AG04449 (cell line): Measurements from ENCODE around the gene SLC22A31.

Source experiments
- CTCF ChIA-PET: fragments of 350-600 bp; formaldehyde crosslinking; extraction: SDS; loops from one replicate; lab custom pipeline; 2021; ENCODE audit warnings: antibody characterized with exemption; lab: Yijun Ruan, JAX
- POLR2A ChIA-PET: fragments of 400-600, 350-600 bp; formaldehyde crosslinking; extraction: SDS; loops from one replicate; lab custom pipeline; 2020; ENCODE audit warnings: antibody characterized with exemption, inconsistent platforms; lab: Yijun Ruan, JAX
- DNase-seq: peaks from one replicate; pipeline ENCODE4 v3.0.0-alpha.2; 2010; ENCODE audit warnings: low read depth, low spot score
- H3K4me3 ChIP-seq: 2 replicates; pipeline ENCODE4 v1.5.1; 2011; ENCODE audit warnings: low read depth, mild to moderate bottlenecking, control low read depth, low read length
- TF ChIP-seq, protein P1 (sequence below): IDR thresholded peaks from one replicate; pipeline ENCODE4 v1.5.1; 2011; ENCODE audit warnings: mild to moderate bottlenecking, moderate library complexity, low read length, control low read depth, inconsistent platforms; ENCODE audit not compliant: insufficient read depth; ENCODE audit errors: missing control alignments

Gene SLC22A31

GRCh38 chr16:89243664-89244063, 43.3 kb upstream of the SLC22A31 start:
- ChIA-PET POLR2A (no interaction called here), CTCF (no interaction called here)
- TF ChIP-seq, protein P1, sequence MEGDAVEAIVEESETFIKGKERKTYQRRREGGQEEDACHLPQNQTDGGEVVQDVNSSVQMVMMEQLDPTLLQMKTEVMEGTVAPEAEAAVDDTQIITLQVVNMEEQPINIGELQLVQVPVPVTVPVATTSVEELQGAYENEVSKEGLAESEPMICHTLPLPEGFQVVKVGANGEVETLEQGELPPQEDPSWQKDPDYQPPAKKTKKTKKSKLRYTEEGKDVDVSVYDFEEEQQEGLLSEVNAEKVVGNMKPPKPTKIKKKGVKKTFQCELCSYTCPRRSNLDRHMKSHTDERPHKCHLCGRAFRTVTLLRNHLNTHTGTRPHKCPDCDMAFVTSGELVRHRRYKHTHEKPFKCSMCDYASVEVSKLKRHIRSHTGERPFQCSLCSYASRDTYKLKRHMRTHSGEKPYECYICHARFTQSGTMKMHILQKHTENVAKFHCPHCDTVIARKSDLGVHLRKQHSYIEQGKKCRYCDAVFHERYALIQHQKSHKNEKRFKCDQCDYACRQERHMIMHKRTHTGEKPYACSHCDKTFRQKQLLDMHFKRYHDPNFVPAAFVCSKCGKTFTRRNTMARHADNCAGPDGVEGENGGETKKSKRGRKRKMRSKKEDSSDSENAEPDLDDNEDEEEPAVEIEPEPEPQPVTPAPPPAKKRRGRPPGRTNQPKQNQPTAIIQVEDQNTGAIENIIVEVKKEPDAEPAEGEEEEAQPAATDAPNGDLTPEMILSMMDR, result no peak
- no peak overlapping the region for H3K4me3 ChIP-seq
- no peak for DNase-seq

GRCh38 chr16:89242795-89243200, 42.5 kb upstream of the SLC22A31 start:
- ChIA-PET CTCF (no interaction called here), POLR2A (no interaction called here)
- TF ChIP-seq, protein P1, result no peak
- H3K4me3 ChIP-seq, result no peak overlapping the region
- no peak for DNase-seq

DNA sequence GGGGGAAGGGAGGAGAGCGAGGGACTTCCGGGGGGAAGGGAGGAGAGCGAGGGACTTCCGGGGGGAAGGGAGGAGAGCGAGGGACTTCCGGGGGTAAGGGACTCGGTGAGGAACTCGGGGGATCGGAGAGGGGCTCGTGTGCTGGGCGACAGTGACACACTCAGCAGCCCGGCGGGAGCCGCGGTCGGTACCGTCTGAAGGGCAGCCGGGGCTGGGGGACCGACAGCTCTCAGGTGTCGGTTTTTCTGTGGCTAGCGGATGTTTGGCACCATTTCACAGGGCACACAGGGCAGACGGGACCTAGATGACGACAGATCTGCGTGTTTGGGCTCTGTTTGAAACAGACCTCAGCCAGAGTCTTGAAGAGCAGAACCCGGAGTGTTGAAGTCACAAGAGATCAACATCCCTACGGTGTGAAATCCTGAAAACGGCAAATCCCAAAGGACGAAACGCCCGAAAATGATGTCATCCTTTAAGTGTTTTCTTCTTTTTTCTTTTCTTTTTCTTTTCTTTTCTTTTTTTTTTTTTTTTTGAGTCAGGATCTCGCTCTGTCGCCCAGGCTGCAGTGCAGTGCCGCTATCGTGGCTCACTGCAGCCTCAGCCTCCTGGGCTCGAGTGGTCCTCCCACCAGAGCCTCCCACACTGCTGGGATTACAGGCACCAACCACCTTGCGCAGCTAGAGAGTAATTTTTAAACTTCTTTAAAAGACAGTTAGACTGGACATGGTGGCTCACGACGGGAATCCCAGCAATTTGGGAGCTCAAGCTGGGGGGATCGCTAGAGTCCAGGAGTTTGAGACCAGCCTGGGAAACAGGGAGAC, 41.1 kb upstream of the SLC22A31 start:
- POLR2A ChIA-PET, result interaction anchor here (0.6 to 1.1 kb wide), 2 partner anchors 254 to 456 kb away, joined by 3 to 4 read pairs; no protein-coding TSS in a partner anchor

DNA sequence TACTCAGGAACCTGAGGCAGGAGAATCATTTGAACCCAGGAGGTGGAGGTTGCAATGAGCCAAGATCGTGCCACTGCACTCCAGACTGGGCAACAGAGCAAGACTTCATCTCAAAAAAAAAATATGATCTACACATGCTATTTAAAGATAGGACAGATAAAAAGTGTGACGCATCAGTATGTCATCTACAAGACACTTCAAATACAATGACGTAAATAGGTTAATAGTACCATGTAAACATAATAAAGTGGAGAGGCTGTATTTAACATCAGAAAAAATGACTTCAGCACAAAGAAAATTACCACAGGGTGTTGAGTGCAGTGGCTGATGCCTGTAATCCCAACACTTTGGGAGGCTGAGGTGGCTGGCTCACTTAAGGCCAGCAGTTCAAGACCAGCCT, 37.4 kb upstream of the SLC22A31 start:
- TF ChIP-seq, protein P1, result no peak
- no peak for DNase-seq
- CTCF ChIA-PET, result no interaction called here
- POLR2A ChIA-PET, result no interaction called here
- no peak overlapping the region for H3K4me3 ChIP-seq

More for the DNA sequence above, 41.1 kb upstream of the SLC22A31 start:
- CTCF ChIA-PET, result interaction anchor here (0.7 to 2.2 kb wide), 7 partner anchors 10 to 316 kb away, joined by 3 to 16 read pairs (median 6); no protein-coding TSS in a partner anchor
- peak; percentile 28 for DNase-seq
- peak overlapping the region; percentile 96 for H3K4me3 ChIP-seq
- TF ChIP-seq, protein P1, result no peak

- ChIA-PET POLR2A (no interaction called here), CTCF (no interaction called here)
- DNase-seq, result no peak
- TF ChIP-seq, protein P1, result no peak
- H3K4me3 ChIP-seq, result no peak overlapping the region
These were observed 33.5 kb upstream of the SLC22A31 start for GRCh38 chr16:89233678-89234490.

DNA sequence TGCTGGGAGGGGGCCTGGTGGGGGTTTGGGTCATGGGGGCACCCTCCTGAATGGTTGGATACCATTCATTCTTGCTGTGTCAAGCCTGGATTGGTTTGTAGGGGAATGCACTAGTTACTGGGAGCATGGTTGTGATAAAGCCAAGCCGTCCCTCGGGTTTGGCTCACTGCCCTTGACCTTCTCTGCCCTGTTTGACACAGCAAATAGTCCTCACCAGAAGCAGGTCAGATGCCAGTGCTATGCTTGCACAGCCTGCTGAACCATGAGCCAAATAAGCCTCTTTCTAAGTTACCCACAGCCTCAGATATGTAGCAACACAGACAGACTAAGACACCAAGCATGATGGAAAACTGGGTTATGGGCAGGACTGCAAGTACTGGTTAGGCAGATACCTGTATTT, 31.8 kb upstream of the SLC22A31 start:
- TF ChIP-seq, protein P1, result no peak
- no peak for DNase-seq
- ChIA-PET CTCF (interaction anchor here (2.9 kb wide), 1 partner anchor 8 kb away, joined by 16 read pairs; no protein-coding TSS in a partner anchor), POLR2A (no interaction called here)
- no peak overlapping the region for H3K4me3 ChIP-seq
